ENCODE measurements around the gene BCL2L1.

DNA sequence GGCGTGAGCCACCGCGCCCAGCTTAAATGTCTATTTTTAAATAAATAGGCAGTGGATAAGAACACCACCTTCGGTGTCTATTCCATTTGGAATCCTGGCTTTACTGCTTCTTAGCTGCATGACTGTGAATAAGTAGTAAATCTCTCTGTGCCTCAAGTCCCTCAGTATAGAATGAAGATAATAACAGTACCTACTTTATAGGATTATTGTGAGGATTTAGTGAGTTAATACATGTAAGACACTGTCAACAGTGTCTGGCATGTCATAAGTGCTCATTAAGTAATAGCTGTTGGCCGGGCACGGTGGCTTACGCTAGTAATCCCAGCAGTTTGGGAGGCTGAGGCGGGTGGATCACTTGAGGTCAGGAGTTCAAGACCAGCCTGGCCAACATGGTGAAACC is 26.6 kb upstream of the BCL2L1 start:
- TF ChIP-seq GATA2 (IDR thresholded peaks at IDR 0.05; ENCODE audit: low read depth, low read length) (no peak), GATA3 (IDR thresholded peaks at IDR 0.05; ENCODE audit: low read depth, low read length) (no peak)
